Neutrophil (primary cell): Measurements from ENCODE around the gene DNAJC5G.

Experiments used
- H3K27ac ChIP-seq: fragments of 200-600 bp; sonication (generic); 2 replicates; pipeline ENCODE4 v1.5.1; 2016; ENCODE audit warnings: mild to moderate bottlenecking, moderate library complexity
- H3K27me3 ChIP-seq: fragments of 200-600 bp; sonication (generic); 2 replicates; pipeline ENCODE4 v1.6.0; 2016; ENCODE audit warnings: mild to moderate bottlenecking
- H3K36me3 ChIP-seq: fragments of 200-600 bp; sonication (generic); 2 replicates; pipeline ENCODE4 v1.5.1; 2017
- H3K4me1 ChIP-seq, 2 experiments: fragments of 200-600 bp in 1 of 2; sonication (generic) in 1 of 2; 1 replicate in 1 of 2; 2 replicates in 1 of 2; pipeline versions ENCODE4 v1.5.1 to v1.6.1; 2013 to 2016; ENCODE audit warnings: low read depth in 1 of 2, low read length in 1 of 2, mild to moderate bottlenecking in 1 of 2, moderate library complexity in 1 of 2; ENCODE audit not compliant: control insufficient read depth in 1 of 2, insufficient read depth in 1 of 2
- H3K4me3 ChIP-seq, 2 experiments: fragments of 200-600 bp in 1 of 2; sonication (generic) in 1 of 2; 1 replicate in 1 of 2; 2 replicates in 1 of 2; pipeline ENCODE4 v1.5.1; 2013 to 2016; ENCODE audit warnings: low read depth in 1 of 2, low read length in 1 of 2, mild to moderate bottlenecking in 1 of 2, moderate library complexity in 1 of 2
- H3K9me3 ChIP-seq: fragments of 200-600 bp; sonication (generic); 2 replicates; pipeline ENCODE4 v1.5.1; 2016
- TF ChIP-seq, protein P1 (sequence below): fragments of 200-600 bp; sonication (generic); IDR thresholded peaks from 2 replicates; pipeline ENCODE4 v1.5.1; 2016; ENCODE audit warnings: antibody characterized with exemption

DNAJC5G gene

DNA sequence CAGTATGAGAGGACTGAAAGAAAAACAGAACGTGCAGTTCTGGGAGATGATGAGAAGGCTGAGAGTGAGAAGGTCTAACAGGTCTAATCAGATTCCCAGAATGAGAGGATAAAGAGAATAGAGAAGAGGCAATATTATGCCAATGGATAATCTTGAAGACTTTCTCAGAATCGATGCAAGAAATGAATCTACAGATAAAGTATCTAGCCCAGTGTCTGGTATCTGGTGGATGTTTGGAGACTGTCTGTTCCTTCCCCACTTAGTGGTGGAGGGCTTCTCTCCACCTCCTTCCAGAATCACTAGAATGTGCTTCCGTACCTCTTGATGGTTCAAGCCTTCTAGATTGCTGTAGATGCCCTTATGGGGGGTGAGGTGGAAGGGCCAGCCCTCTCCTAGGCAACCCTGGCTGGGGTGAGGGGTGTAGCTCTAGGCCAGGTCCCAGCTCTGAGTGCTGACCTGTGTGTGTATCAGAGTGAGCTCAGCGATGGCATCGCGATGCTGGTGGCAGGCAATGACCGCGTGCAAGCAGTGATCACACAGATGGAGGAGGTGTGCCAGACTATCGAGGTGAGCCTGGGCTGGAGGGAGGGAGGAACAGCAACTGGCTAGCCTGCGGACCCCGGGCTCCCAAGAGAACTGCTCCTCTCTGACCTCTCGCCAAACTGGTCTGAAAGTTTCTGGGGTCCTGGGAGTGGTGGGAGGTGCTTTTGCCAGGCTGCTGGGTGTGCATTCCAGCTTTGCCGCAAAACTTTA, 29.4 kb downstream of the DNAJC5G start:
- no peaks in the 10 kb centered on the region for H3K9me3 ChIP-seq
- H3K36me3 ChIP-seq = peaks cover 16% of the 10 kb centered on the region
- H3K27ac ChIP-seq = no peak overlapping the region
- TF ChIP-seq, protein P1, sequence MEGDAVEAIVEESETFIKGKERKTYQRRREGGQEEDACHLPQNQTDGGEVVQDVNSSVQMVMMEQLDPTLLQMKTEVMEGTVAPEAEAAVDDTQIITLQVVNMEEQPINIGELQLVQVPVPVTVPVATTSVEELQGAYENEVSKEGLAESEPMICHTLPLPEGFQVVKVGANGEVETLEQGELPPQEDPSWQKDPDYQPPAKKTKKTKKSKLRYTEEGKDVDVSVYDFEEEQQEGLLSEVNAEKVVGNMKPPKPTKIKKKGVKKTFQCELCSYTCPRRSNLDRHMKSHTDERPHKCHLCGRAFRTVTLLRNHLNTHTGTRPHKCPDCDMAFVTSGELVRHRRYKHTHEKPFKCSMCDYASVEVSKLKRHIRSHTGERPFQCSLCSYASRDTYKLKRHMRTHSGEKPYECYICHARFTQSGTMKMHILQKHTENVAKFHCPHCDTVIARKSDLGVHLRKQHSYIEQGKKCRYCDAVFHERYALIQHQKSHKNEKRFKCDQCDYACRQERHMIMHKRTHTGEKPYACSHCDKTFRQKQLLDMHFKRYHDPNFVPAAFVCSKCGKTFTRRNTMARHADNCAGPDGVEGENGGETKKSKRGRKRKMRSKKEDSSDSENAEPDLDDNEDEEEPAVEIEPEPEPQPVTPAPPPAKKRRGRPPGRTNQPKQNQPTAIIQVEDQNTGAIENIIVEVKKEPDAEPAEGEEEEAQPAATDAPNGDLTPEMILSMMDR = no peak
- peaks cover 0 to 3% of the 10 kb centered on the region in 2 experiments for H3K4me1 ChIP-seq
- peaks cover 56% of the 10 kb centered on the region for H3K27me3 ChIP-seq
- no peak overlapping the region for H3K4me3 ChIP-seq

- TF ChIP-seq, protein P1 = no peak
- peaks cover 22% of the 10 kb centered on the region for H3K36me3 ChIP-seq
- H3K9me3 ChIP-seq = no peaks in the 10 kb centered on the region
- H3K27ac ChIP-seq = no peak overlapping the region
- H3K27me3 ChIP-seq = peaks cover 56% of the 10 kb centered on the region
- H3K4me3 ChIP-seq = no peak overlapping the region
- peaks cover 0 to 3% of the 10 kb centered on the region in 2 experiments for H3K4me1 ChIP-seq
Observed at GRCh38 chr2:27305516-27305915, 30.3 kb downstream of the DNAJC5G start.

GRCh38 chr2:27306136-27306535, 30.9 kb downstream of the DNAJC5G start:
- TF ChIP-seq, protein P1 = no peak
- Histone ChIP-seq H3K27ac (no peak overlapping the region), H3K27me3 (peaks cover 56% of the 10 kb centered on the region), H3K4me1 (peaks cover 0 to 3% of the 10 kb centered on the region in 2 experiments), H3K9me3 (no peaks in the 10 kb centered on the region), H3K36me3 (peaks cover 22% of the 10 kb centered on the region), H3K4me3 (no peak overlapping the region)

DNA sequence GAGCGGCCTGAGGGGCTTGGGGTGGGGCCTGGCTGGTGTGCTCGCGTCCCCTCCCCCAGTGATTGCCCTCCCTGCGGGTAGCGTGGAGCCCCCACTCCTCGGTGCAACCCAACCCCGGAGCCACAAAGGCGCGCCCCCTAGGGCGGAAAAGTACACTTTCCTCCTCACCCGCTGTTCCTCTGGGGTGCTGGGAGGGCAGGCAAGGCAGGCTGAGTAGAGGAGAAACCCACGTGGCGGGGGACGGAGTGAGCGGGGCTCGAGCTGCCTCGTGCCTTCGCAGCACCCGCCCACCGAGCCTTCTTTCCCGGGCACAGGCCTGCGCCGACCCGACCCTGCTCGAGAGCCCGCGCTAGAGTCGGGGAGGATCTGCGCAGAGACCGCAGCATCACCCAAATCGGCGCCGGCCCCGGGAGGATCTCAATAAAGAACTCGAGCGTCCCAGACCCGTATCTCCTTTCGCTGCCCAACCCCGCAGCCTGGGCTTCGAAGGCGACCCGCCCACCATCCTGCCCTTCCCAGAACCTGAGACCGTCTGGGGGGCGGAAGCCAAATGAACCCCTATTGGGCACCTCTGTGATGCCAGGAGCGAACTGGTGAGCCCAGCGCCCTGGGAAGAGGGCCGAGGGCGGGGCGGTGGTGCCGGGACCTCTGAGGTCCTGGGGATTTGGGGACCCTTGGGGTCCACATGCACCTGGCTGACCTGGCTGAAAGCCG, 31.5 kb downstream of the DNAJC5G start:
- Histone ChIP-seq H3K27me3 (peaks cover 56% of the 10 kb centered on the region), H3K4me3 (no peak overlapping the region), H3K36me3 (peaks cover 28% of the 10 kb centered on the region)

DNA sequence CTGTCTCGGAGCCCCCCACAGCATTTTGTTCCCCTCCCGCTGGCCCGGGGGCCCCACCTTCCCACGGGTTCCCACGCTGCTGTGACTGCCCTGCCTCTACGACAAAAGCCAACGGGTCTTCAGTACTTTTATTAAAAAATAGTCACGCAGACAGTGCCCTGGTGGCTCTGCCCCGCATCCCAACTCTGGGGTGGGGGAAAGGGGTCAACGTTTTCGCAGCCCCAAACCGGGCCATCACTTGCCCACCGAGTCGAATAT, 32.0 kb downstream of the DNAJC5G start:
- Histone ChIP-seq H3K4me3 (no peak overlapping the region), H3K27me3 (peaks cover 56% of the 10 kb centered on the region), H3K4me1 (peaks cover 0 to 3% of the 10 kb centered on the region in 2 experiments), H3K9me3 (no peaks in the 10 kb centered on the region), H3K27ac (no peak overlapping the region), H3K36me3 (peaks cover 33% of the 10 kb centered on the region)
- TF ChIP-seq, protein P1 = no peak

More for the DNA sequence above, 31.5 kb downstream of the DNAJC5G start:
- TF ChIP-seq, protein P1 = no peak
- Histone ChIP-seq H3K4me1 (peaks cover 0 to 3% of the 10 kb centered on the region in 2 experiments), H3K27ac (no peak overlapping the region), H3K9me3 (no peaks in the 10 kb centered on the region)
